Activated CD8-positive, alpha-beta T cell treated with anti-CD3 and anti-CD28 coated beads for 36 hours (primary cell): ENCODE results near the gene FGF14. TPM values are rescaled to one million over a fixed set of nuclear protein-coding genes. Genes with fewer than 3 reads are reported as not detected.

Experiments
- ATAC-seq: fragments of 200-7000 bp; cut with Tn5 transposase; one replicate; pipeline ENCODE4 v1.10.0; 2021; ENCODE audit warnings: mild to moderate bottlenecking, moderate library complexity
- CTCF ChIA-PET: fragments of 350-600 bp; sonication (Branson Sonifier 250); formaldehyde crosslinking; loops from one replicate; lab custom pipeline; 2021; ENCODE audit warnings: antibody characterized with exemption; lab: Charles Lee
- POLR2A ChIA-PET: fragments of 350-600 bp; sonication (Branson Sonifier 250); formaldehyde crosslinking; loops from one replicate; lab custom pipeline; 2021; ENCODE audit warnings: antibody characterized with exemption; lab: Charles Lee
- DNase-seq: peaks from one replicate; pipeline ENCODE4 v3.0.0-alpha.2; 2020
- H3K27ac Mint-ChIP-seq: one replicate; pipeline ENCODE4 v1.8.0; 2021; ENCODE audit warnings: mild to moderate bottlenecking, mixed read lengths
- H3K27me3 Mint-ChIP-seq: one replicate; pipeline ENCODE4 v1.8.0; 2021; ENCODE audit warnings: mixed read lengths
- H3K36me3 Mint-ChIP-seq: one replicate; pipeline ENCODE4 v1.8.0; 2021; ENCODE audit warnings: low read depth, mixed read lengths
- H3K4me1 Mint-ChIP-seq: one replicate; pipeline ENCODE4 v1.8.0; 2021; ENCODE audit warnings: low read depth, mixed read lengths
- H3K4me3 Mint-ChIP-seq: one replicate; pipeline ENCODE4 v1.8.0; 2021; ENCODE audit warnings: mild to moderate bottlenecking, moderate library complexity, mixed read lengths
- H3K9me3 Mint-ChIP-seq: one replicate; pipeline ENCODE4 v1.8.0; 2021; ENCODE audit warnings: mixed read lengths
- intact Hi-C: fragments of 100-400 bp; cut with micrococcal nuclease; formaldehyde crosslinking; loops from one replicate; pipeline ENCODE4 v1.10.0; 2022
- total RNA-seq, 2 experiments: library from RNA; stranded (reverse); gene quantifications; one replicate each; pipeline ENCODE4 v1.2.3, GENCODE V29; 2021
- TF ChIP-seq, protein P1 (sequence below): fragments of 200-600 bp; IDR thresholded peaks from one replicate; pipeline ENCODE4 v1.8.0; 2022; ENCODE audit warnings: antibody characterized with exemption, mild to moderate bottlenecking

The FGF14 gene
- total RNA-seq, 2 experiments from 2014 or later = not detected

DNA sequence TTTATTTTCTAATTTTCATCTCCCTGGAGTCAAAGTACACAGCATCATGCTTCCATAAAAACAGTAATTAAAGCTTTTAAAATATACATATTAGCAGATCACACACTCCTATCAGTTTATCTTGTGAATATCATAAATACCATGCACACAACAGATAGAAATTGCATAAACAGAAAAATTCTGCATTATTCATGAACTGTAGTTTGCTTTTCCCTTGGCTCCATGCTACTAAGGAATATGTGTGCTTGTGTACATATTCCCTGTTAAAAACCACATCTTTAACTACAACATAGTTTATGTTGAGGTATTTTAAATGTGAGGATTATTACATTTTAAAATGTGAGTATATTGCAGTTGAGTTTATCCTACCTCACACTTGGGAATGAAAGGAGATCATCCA, 193.5 kb downstream of the FGF14 start:
- Mint-ChIP-seq H3K9me3 (no peaks in the 10 kb centered on the region), H3K36me3 (no peaks in the 10 kb centered on the region), H3K27ac (no peak overlapping the region), H3K27me3 (no peaks in the 10 kb centered on the region), H3K4me3 (no peak overlapping the region), H3K4me1 (no peaks in the 10 kb centered on the region)
- DNase-seq (no peak), ATAC-seq (no peak)
- CTCF ChIA-PET = no interaction called here
- intact Hi-C loops = no loop called here
- POLR2A ChIA-PET = no interaction called here
- TF ChIP-seq, protein P1, sequence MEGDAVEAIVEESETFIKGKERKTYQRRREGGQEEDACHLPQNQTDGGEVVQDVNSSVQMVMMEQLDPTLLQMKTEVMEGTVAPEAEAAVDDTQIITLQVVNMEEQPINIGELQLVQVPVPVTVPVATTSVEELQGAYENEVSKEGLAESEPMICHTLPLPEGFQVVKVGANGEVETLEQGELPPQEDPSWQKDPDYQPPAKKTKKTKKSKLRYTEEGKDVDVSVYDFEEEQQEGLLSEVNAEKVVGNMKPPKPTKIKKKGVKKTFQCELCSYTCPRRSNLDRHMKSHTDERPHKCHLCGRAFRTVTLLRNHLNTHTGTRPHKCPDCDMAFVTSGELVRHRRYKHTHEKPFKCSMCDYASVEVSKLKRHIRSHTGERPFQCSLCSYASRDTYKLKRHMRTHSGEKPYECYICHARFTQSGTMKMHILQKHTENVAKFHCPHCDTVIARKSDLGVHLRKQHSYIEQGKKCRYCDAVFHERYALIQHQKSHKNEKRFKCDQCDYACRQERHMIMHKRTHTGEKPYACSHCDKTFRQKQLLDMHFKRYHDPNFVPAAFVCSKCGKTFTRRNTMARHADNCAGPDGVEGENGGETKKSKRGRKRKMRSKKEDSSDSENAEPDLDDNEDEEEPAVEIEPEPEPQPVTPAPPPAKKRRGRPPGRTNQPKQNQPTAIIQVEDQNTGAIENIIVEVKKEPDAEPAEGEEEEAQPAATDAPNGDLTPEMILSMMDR = no peak

- TF ChIP-seq, protein P1 = no peak
- CTCF ChIA-PET = no interaction called here
- no peaks in the 10 kb centered on the region for H3K4me1 Mint-ChIP-seq
- H3K27me3 Mint-ChIP-seq = no peaks in the 10 kb centered on the region
- DNase-seq = no peak
- H3K9me3 Mint-ChIP-seq = no peaks in the 10 kb centered on the region
- ATAC-seq = no peak
- no peak overlapping the region for H3K4me3 Mint-ChIP-seq
- no peaks in the 10 kb centered on the region for H3K36me3 Mint-ChIP-seq
- intact Hi-C loops = no loop called here
- POLR2A ChIA-PET = no interaction called here
- no peak overlapping the region for H3K27ac Mint-ChIP-seq
Measured at GRCh38 chr13:102207680-102208342, 194.0 kb downstream of the FGF14 start.

DNA sequence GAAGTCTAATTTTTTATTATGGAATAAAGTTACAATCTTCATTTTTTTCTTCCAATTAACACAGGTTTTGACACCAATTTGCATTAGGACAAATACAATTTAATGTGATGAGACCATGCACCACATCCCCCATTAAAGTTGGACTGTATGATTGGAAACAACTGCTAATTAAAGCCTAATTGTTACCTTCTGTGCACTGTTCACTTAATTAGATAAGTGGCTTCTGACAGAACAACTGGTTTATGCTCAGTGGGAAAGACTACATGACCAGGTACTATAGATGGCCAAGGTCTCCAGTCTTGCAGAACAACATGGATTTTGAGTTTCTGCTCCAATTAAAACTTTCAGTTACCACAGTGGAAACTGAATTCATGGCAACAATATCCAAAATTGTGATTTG, 198.1 kb downstream of the FGF14 start:
- Mint-ChIP-seq H3K9me3 (no peaks in the 10 kb centered on the region), H3K27ac (no peak overlapping the region), H3K4me3 (no peak overlapping the region), H3K4me1 (no peaks in the 10 kb centered on the region), H3K27me3 (no peaks in the 10 kb centered on the region), H3K36me3 (no peaks in the 10 kb centered on the region)
- ATAC-seq (no peak), DNase-seq (no peak)
- ChIA-PET CTCF (no interaction called here), POLR2A (no interaction called here)
- intact Hi-C loops = no loop called here
- TF ChIP-seq, protein P1 = no peak

- TF ChIP-seq, protein P1 = no peak
- DNase-seq (no peak), ATAC-seq (no peak)
- intact Hi-C loops = no loop called here
- no peaks in the 10 kb centered on the region for H3K9me3 Mint-ChIP-seq
- POLR2A ChIA-PET = no interaction called here
- no peaks in the 10 kb centered on the region for H3K27me3 Mint-ChIP-seq
- no peak overlapping the region for H3K27ac Mint-ChIP-seq
- CTCF ChIA-PET = no interaction called here
- no peak overlapping the region for H3K4me3 Mint-ChIP-seq
- H3K4me1 Mint-ChIP-seq = no peaks in the 10 kb centered on the region
- H3K36me3 Mint-ChIP-seq = no peaks in the 10 kb centered on the region
Measured at GRCh38 chr13:102198418-102199311, 203.2 kb downstream of the FGF14 start.

- H3K27me3 Mint-ChIP-seq = peaks cover 2% of the 10 kb centered on the region
- no peaks in the 10 kb centered on the region for H3K36me3 Mint-ChIP-seq
- ChIA-PET POLR2A (no interaction called here), CTCF (no interaction called here)
- TF ChIP-seq, protein P1 = no peak
- H3K27ac Mint-ChIP-seq = no peak overlapping the region
- no peak overlapping the region for H3K4me3 Mint-ChIP-seq
- intact Hi-C loops = no loop called here
- no peaks in the 10 kb centered on the region for H3K9me3 Mint-ChIP-seq
- no peak for ATAC-seq
- DNase-seq = peak; percentile 3
- peaks cover 2% of the 10 kb centered on the region for H3K4me1 Mint-ChIP-seq
Measured at GRCh38 chr13:102197193-102197592, 204.7 kb downstream of the FGF14 start.
